ENCODE results near the gene ARHGAP12. TPM values are rescaled to one million over a fixed set of nuclear protein-coding genes. Genes with fewer than 3 reads are reported as not detected.

Gene ARHGAP12
- total and polyA plus RNA-seq, 2 donors (not counting 3 experiments of a cell fraction or from before 2014, with no cell fraction given): 5.8 to 19.3 TPM

GRCh38 chr10:31873724-31874123, 54.9 kb downstream of the ARHGAP12 start:
- Histone ChIP-seq H3K4me3 (replicated peaks in 1 of 3; ENCODE audit: insufficient read depth in 1 of 3, low read depth in 1 of 3, low read length in 3 of 3) (no peak overlapping the region), H3K9me3 (replicated peaks; ENCODE audit: control insufficient read depth, insufficient read depth, low read length) (no peaks in the 10 kb centered on the region), H3K9ac (replicated peaks; ENCODE audit: extremely low read depth, insufficient read depth, low read length) (no peak overlapping the region), H3K79me2 (ENCODE audit: control insufficient read depth, insufficient read depth, low read length) (no peaks in the 10 kb centered on the region), H4K20me1 (replicated peaks; ENCODE audit: control insufficient read depth, extremely low read depth, insufficient read depth, low read length) (peaks cover 4% of the 10 kb centered on the region), H3K4me2 (ENCODE audit: insufficient read depth, low read length) (no peak overlapping the region), H3K36me3 (ENCODE audit: control insufficient read depth in 2 of 2, extremely low read depth in 1 of 2, insufficient read depth in 2 of 2, low read length in 2 of 2) (no peaks in the 10 kb centered on the region), H2AFZ (ENCODE audit: low read depth, low read length) (no peak overlapping the region), H3K27me3 (ENCODE audit: control insufficient read depth in 2 of 2, insufficient read depth in 2 of 2, low read length in 2 of 2) (no peaks in the 10 kb centered on the region), H3K27ac (ENCODE audit: insufficient read depth, low read depth, low read length) (no peak overlapping the region), H3K4me1 (ENCODE audit: control insufficient read depth, extremely low read depth, insufficient read depth, low read length) (no peaks in the 10 kb centered on the region), H3K9me1 (replicated peaks; ENCODE audit: control insufficient read depth, extremely low read depth, insufficient read depth, low read length) (no peaks in the 10 kb centered on the region)
- FAIRE-seq: no peak
- intact Hi-C loops (cut with micrococcal nuclease): no loop called here
- POLR2A ChIA-PET: no interaction called here
- BruUV-seq (replicated peaks): no TSS peak
- dilution Hi-C loops (cut with MboI; ENCODE audit: extremely low pct_ligation_motif_present, low sequenced_read_pairs): no loop called here
- DNase-seq (ENCODE audit: low read depth, low spot score): no peak
- CTCF ChIA-PET: no interaction called here
- TF ChIP-seq MYC (IDR thresholded peaks at IDR 0.05; ENCODE audit: low read depth, low read length) (no peak), POLR2A (IDR thresholded peaks at IDR 0.05; ENCODE audit: low read depth, low read length) (no peak), MAX (IDR thresholded peaks at IDR 0.05; ENCODE audit: insufficient read depth, insufficient read length) (no peak), CTCF (IDR thresholded peaks at IDR 0.05; ENCODE audit: extremely low read depth in 1 of 2, insufficient read depth in 1 of 2, low read depth in 1 of 2, low read length in 2 of 2) (no peak), POLR2AphosphoS5 (IDR thresholded peaks at IDR 0.05; ENCODE audit: insufficient read depth, low read depth, low read length) (no peak), GATA2 (IDR thresholded peaks at IDR 0.05; ENCODE audit: insufficient read depth, insufficient read length, low read depth, low read length) (no peak), EZH2 (IDR thresholded peaks at IDR 0.05; ENCODE audit: borderline replicate concordance, low read depth, low read length, severe bottlenecking) (no peak)

All from endothelial cell of umbilical vein (primary cell).